ENCODE measurements around the gene CLEC16A. TPM values are rescaled to one million over a fixed set of nuclear protein-coding genes. Genes with fewer than 3 reads are reported as not detected.

Gene CLEC16A
- total RNA-seq, 1 donor from 2014 or later: 22.1 TPM

GRCh38 chr16:11141409-11142260 is 197.3 kb downstream of the CLEC16A start:
- no peak for DNase-seq

GRCh38 chr16:11142261-11142630 is 197.9 kb downstream of the CLEC16A start:
- DNase-seq: no peak

- no peak for DNase-seq
These were observed 198.6 kb downstream of the CLEC16A start for GRCh38 chr16:11142951-11143350.

GRCh38 chr16:11143372-11144035 is 199.1 kb downstream of the CLEC16A start:
- DNase-seq: no peak

GRCh38 chr16:11144122-11144521 is 199.8 kb downstream of the CLEC16A start:
- DNase-seq: no peak

- DNase-seq: peak; percentile 58
These were observed 200.9 kb downstream of the CLEC16A start for GRCh38 chr16:11145173-11145818.

GRCh38 chr16:11145819-11146211 is 201.5 kb downstream of the CLEC16A start:
- DNase-seq: no peak

GRCh38 chr16:11147033-11147753 is 202.8 kb downstream of the CLEC16A start:
- no peak for DNase-seq

- peak; percentile 76 for DNase-seq
These were observed 203.5 kb downstream of the CLEC16A start for GRCh38 chr16:11147754-11148444.

GRCh38 chr16:11149011-11149616 is 204.8 kb downstream of the CLEC16A start:
- DNase-seq: no peak

- no peak for DNase-seq
These were observed 205.8 kb downstream of the CLEC16A start for GRCh38 chr16:11150190-11150589.

- peak; percentile 50 for DNase-seq
These were observed 207.0 kb downstream of the CLEC16A start for GRCh38 chr16:11151156-11151884.

- DNase-seq: peak; percentile 59
These were observed 207.7 kb downstream of the CLEC16A start for GRCh38 chr16:11151885-11152629.

- no peak for DNase-seq
These were observed 208.4 kb downstream of the CLEC16A start for GRCh38 chr16:11152677-11153331.

- no peak for DNase-seq
These were observed 211.0 kb downstream of the CLEC16A start for GRCh38 chr16:11155284-11155806.

- DNase-seq: no peak
These were observed 212.0 kb downstream of the CLEC16A start for GRCh38 chr16:11156401-11156800.

GRCh38 chr16:11157143-11157542 is 212.8 kb downstream of the CLEC16A start:
- DNase-seq: no peak

GRCh38 chr16:11158018-11158417 is 213.7 kb downstream of the CLEC16A start:
- no peak for DNase-seq

- DNase-seq: no peak
These were observed 214.9 kb downstream of the CLEC16A start for GRCh38 chr16:11159282-11159681.
